GM08714 (cell line): ENCODE data around the gene TEX264.
"Not testable (repeated sequence)": the region's sequence is repeated elsewhere in the genome, so short reads cannot be mapped to it uniquely, and the experiment has no call there.

Experiments
- H3K4me3 ChIP-seq: fragments of 200-500 bp; sonication (Bioruptor generic); 2 replicates; pipeline ENCODE4 v1.5.1; 2014; ENCODE audit warnings: mild to moderate bottlenecking, low read length, inconsistent platforms
- ZNF274 ChIP-seq: IDR thresholded peaks from 2 replicates; pipeline ENCODE4 v1.6.1; 2012; ENCODE audit warnings: mild to moderate bottlenecking, low read depth, low read length

Gene TEX264

DNA sequence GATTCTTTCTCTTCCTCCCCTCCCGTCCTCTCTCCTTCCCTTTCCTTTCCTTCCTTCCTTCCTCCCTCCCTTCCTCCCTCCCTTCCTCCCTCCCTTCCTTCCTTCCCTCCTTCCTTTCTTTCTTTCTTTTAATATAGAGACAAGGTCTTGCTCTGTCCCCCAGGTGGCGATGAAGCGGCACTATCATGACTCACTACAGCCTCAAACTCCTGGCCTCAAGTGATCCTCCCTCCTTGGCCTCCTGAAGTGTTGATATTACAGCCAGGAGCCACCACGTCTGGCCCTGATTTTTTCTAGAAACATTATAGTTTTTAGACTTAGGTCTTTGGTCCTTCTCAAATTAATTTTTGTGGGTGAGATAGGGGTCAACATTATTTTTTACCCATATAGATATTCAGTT lies 51.3 kb downstream of the TEX264 start:
- H3K4me3 ChIP-seq, result no peak overlapping the region
- no peak for TF ChIP-seq ZNF274

- TF ChIP-seq ZNF274, result no peak
- H3K4me3 ChIP-seq, result no peak overlapping the region
These were observed 56.4 kb downstream of the TEX264 start for GRCh38 chr3:51727500-51727899.

DNA sequence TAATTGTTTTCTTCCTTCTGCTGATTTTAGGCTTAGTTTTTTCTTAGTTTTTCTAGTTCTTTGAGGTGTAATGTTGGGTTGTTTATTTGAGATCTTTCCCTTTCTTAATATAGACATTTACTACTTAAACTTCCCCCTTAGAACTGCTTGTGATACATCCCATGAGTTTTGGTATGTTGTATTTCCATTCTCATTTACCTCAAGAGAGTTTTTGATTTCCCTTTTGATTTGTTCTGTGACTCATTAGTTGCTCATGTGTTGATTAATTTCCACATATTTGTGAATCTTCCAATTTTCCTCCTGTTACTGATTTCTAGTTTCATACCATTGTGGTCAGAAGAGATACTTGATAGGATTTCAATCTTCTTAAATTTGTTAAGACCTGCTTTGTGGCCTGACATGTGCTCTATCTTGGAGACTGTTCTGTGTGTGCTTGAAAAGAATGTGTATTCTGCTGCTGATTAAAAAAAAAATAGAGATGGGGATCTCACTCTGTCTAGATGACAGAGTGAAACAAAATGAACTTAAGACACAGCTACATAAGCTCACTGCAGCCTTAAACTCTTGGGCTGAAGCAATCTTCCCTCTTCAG lies 58.1 kb downstream of the TEX264 start:
- TF ChIP-seq ZNF274, result no peak
- no peak overlapping the region for H3K4me3 ChIP-seq

- H3K4me3 ChIP-seq, result no peak overlapping the region
- no peak for TF ChIP-seq ZNF274
These were observed 63.0 kb downstream of the TEX264 start for GRCh38 chr3:51733859-51734571.

- TF ChIP-seq ZNF274, result no peak
- no peak overlapping the region for H3K4me3 ChIP-seq
These were observed 63.5 kb downstream of the TEX264 start for GRCh38 chr3:51734572-51734907.

DNA sequence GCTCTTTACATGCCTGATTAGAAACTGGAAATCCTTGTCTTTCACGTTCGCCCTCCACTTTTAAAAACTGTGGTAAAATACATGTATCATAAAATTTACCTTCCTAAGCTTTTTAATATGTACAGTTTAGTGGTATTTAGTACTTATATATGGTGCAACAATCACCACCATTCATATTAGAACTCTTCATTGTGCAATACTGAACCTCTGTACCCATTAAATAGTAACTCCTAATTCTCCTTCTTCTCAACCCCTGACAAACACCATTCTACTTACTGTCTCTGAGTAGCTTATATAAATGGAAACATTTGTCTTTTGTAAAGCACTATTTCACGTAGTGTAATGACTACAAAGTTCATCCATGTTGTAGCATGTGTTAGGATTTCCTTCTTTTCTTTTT lies 64.0 kb downstream of the TEX264 start:
- H3K4me3 ChIP-seq, result no peak overlapping the region
- no peak for TF ChIP-seq ZNF274

DNA sequence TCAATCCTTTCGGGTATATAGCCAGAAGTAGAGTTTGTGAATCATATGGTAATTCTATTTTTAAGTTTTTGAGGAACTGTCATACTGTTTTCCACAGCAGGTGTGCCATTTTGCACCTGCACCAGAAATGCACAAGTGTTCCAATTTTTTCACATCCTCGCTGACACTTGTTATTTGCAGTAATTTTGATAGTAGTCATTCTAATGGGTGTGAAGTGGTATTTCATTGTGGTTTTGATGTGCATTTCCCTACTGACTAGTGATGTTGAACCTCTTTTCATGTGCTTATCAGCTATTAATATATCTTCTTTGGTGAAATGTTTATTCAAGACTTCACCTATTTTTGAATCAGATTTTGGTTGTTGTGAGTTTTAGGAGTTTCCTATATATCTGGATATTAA lies 64.9 kb downstream of the TEX264 start:
- TF ChIP-seq ZNF274, result no peak

GRCh38 chr3:51739110-51739509 lies 68.1 kb downstream of the TEX264 start:
- H3K4me3 ChIP-seq, result no peak overlapping the region
- TF ChIP-seq ZNF274, result no peak

More for the DNA sequence above, 64.9 kb downstream of the TEX264 start:
- no peak overlapping the region for H3K4me3 ChIP-seq

GRCh38 chr3:51742320-51742719 lies 71.3 kb downstream of the TEX264 start:
- H3K4me3 ChIP-seq, result not testable (repeated sequence)

- H3K4me3 ChIP-seq, result not testable (repeated sequence)
These were observed 71.9 kb downstream of the TEX264 start for GRCh38 chr3:51742978-51743377.

DNA sequence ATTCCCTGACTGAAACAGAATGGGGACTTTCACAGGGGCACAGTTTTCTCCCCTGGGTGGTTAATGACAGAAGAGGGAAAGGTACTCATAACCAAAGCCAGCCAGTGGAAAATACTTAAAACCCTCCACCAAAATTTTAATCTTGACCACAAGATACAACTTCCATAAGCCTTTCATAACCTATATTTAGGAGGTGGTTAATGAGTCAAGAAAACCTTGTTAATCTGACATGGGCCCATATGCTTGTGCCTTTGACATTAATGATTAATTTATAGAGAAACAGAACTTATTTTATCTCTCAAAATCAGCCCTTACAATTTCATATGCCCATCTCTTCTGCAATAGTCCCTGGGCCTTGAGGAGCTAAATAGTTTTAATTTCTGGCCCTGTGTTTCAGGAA lies 76.8 kb downstream of the TEX264 start:
- no peak for TF ChIP-seq ZNF274
- H3K4me3 ChIP-seq, result no peak overlapping the region

DNA sequence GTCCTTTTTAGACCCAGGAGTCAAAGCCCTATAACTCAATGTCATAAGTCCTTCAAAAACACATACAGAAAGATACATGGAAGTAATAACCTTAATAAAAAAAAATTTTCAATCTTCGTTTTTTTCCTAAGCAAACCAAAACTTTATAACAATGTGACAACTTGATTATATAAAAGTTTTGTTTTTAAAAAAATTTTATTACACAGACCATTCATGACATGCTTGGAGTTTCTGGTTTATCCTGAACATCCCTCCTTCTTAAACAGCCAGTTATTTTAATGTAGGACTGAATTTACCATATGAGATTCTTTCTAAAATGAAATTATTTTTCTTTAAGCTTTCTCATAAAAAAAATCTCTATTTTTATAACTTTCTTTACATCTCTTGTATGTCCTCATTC lies 77.3 kb downstream of the TEX264 start:
- H3K4me3 ChIP-seq, result no peak overlapping the region
- TF ChIP-seq ZNF274, result no peak

- H3K4me3 ChIP-seq, result no peak overlapping the region
- TF ChIP-seq ZNF274, result no peak
These were observed 79.8 kb downstream of the TEX264 start for GRCh38 chr3:51750878-51751277.

GRCh38 chr3:51751287-51751686 lies 80.2 kb downstream of the TEX264 start:
- no peak overlapping the region for H3K4me3 ChIP-seq
- no peak for TF ChIP-seq ZNF274
